Measurements from ENCODE around the gene CEBPA. TPM values are rescaled to one million over a fixed set of nuclear protein-coding genes. Genes with fewer than 3 reads are reported as not detected.

Gene CEBPA
- total RNA-seq = 2.0 and 3.7 TPM in 2 replicates

GRCh38 chr19:33302175-33302973, at the start of gene CEBPA:
TSS of gene CEBPA (minus strand) at chr19:33302534. CDS start at chr19:33302414, 120 bp downstream.
- Histone ChIP-seq H3K4me3 (ENCODE audit: low read depth, low read length) (peak within 1 kb of the TSS; percentile 60), H3K27me3 (ENCODE audit: control insufficient read depth, insufficient read depth, low read length) (peaks cover 60% of the 10 kb centered on the region), H3K36me3 (ENCODE audit: control insufficient read depth, insufficient read depth, low read length) (no peaks in the 10 kb centered on the region)
- no peak for DNase-seq (ENCODE audit: low read depth)
- TF ChIP-seq CTCF (IDR thresholded peaks at IDR 0.05; ENCODE audit: insufficient read depth, low read length, poor library complexity, severe bottlenecking) = peak; percentile 8

- Histone ChIP-seq H3K4me3 (ENCODE audit: low read depth, low read length) (no peak overlapping the region), H3K36me3 (ENCODE audit: control insufficient read depth, insufficient read depth, low read length) (no peaks in the 10 kb centered on the region), H3K27me3 (ENCODE audit: control insufficient read depth, insufficient read depth, low read length) (peaks cover 3% of the 10 kb centered on the region)
- no peak for DNase-seq (ENCODE audit: low read depth)
- no peak for TF ChIP-seq CTCF (IDR thresholded peaks at IDR 0.05; ENCODE audit: insufficient read depth, low read length, poor library complexity, severe bottlenecking)
These were observed 48.4 kb upstream of the CEBPA start for GRCh38 chr19:33350538-33351309.

- no peak for TF ChIP-seq CTCF (IDR thresholded peaks at IDR 0.05; ENCODE audit: insufficient read depth, low read length, poor library complexity, severe bottlenecking)
- H3K4me3 ChIP-seq (ENCODE audit: low read depth, low read length) = no peak overlapping the region
- peaks cover 3% of the 10 kb centered on the region for H3K27me3 ChIP-seq (ENCODE audit: control insufficient read depth, insufficient read depth, low read length)
- no peaks in the 10 kb centered on the region for H3K36me3 ChIP-seq (ENCODE audit: control insufficient read depth, insufficient read depth, low read length)
- DNase-seq (ENCODE audit: low read depth) = no peak
These were observed 47.3 kb upstream of the CEBPA start for GRCh38 chr19:33349319-33350289.

GRCh38 chr19:33348301-33349010, 46.1 kb upstream of the CEBPA start:
- DNase-seq (ENCODE audit: low read depth) = no peak
- peaks cover 3% of the 10 kb centered on the region for H3K27me3 ChIP-seq (ENCODE audit: control insufficient read depth, insufficient read depth, low read length)
- H3K36me3 ChIP-seq (ENCODE audit: control insufficient read depth, insufficient read depth, low read length) = no peaks in the 10 kb centered on the region
- H3K4me3 ChIP-seq (ENCODE audit: low read depth, low read length) = no peak overlapping the region
- no peak for TF ChIP-seq CTCF (IDR thresholded peaks at IDR 0.05; ENCODE audit: insufficient read depth, low read length, poor library complexity, severe bottlenecking)

- no peak for TF ChIP-seq CTCF (IDR thresholded peaks at IDR 0.05; ENCODE audit: insufficient read depth, low read length, poor library complexity, severe bottlenecking)
- no peak for DNase-seq (ENCODE audit: low read depth)
- Histone ChIP-seq H3K4me3 (ENCODE audit: low read depth, low read length) (no peak overlapping the region), H3K36me3 (ENCODE audit: control insufficient read depth, insufficient read depth, low read length) (no peaks in the 10 kb centered on the region), H3K27me3 (ENCODE audit: control insufficient read depth, insufficient read depth, low read length) (peaks cover 3% of the 10 kb centered on the region)
These were observed 45.0 kb upstream of the CEBPA start for GRCh38 chr19:33347300-33347699.
